GM12872 (cell line): ENCODE data around the gene ZNF627.

Experiments used
- TF ChIP-seq, protein P1 (sequence below): IDR thresholded peaks from 3 replicates; pipeline ENCODE4 v1.5.1; 2011; ENCODE audit warnings: low read depth, mild to moderate bottlenecking, low read length, moderate library complexity; ENCODE audit not compliant: insufficient read depth

Gene ZNF627

DNA sequence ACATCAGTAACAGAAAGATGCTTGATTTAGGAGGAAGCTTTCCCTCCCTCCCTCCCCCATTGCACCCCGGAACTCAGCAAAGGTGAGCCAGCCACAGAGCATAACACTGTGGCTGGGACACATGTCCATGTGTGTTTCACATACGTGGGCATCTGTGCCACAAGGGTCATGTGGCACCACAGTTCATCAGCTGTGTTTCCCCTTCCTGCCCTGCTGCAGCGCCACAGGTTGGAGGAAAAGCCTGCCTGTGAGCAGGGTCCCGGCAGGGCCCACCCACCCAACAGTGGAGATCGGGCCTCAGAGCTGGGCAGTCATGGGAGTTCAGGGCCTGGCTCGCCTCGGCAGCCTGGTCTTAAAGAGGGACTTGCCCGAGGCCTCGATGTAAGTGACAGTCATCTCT is 22.6 kb upstream of the ZNF627 start:
- TF ChIP-seq, protein P1, sequence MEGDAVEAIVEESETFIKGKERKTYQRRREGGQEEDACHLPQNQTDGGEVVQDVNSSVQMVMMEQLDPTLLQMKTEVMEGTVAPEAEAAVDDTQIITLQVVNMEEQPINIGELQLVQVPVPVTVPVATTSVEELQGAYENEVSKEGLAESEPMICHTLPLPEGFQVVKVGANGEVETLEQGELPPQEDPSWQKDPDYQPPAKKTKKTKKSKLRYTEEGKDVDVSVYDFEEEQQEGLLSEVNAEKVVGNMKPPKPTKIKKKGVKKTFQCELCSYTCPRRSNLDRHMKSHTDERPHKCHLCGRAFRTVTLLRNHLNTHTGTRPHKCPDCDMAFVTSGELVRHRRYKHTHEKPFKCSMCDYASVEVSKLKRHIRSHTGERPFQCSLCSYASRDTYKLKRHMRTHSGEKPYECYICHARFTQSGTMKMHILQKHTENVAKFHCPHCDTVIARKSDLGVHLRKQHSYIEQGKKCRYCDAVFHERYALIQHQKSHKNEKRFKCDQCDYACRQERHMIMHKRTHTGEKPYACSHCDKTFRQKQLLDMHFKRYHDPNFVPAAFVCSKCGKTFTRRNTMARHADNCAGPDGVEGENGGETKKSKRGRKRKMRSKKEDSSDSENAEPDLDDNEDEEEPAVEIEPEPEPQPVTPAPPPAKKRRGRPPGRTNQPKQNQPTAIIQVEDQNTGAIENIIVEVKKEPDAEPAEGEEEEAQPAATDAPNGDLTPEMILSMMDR, result no peak

DNA sequence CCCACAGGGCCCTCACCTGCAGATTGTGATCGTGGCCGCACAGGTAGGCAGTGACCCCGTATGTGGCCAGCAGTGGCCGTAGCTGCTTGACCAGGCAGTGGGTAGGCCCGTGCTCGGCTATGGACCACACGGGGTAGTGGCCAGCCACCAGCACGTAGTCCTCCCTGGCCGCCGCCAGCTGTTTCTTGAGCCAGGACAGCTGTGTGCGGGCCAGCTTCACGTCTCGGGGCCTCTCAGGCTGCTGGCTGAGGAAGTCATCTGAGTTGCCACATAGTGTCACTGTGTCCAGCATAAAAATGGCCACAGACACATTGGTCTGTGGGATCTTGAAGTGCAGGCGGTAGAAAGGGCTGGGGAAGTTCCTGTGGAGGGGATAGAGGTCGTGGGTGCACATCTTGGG is 21.1 kb upstream of the ZNF627 start:
- TF ChIP-seq, protein P1, result no peak

DNA sequence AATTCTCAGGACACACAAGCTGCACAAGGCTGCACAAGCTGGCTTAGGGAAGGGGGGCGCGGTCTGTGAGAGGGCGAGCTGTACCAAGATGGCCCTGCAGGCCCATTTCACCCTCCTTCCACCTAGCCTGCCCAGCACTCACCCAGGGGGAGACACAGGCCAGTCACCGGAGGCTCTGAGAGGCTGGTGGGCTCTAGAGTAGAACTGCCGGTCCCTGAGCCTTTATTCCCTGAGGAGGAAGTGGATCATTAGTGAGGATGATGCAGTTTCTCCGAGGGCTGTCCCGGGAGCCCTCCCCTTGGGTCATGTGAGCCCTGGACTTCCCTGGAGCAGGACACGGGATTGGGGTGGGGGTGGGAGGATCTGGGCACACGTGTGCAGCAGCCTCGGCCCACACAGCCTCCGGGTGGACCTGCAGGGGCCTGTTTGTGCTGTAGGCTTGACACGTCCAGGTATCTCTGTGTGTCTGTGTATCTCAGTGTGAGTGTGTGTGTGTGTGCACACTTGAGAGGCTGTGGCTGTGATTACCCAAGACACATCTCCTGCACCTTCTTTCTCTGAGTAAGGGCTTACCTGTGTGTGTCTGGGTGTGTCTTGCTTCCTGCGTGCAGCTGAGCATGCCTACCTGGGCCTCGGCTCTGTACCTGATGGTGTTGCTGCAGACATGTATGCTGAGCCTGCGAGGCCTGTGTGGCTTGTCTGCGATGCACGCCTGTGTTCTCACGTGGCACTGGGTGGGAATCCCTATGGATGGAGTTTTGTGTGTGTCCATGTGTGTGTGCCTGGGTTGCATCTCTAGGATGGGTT is 19.6 kb upstream of the ZNF627 start, which contains the start of gene ACP5:
TSS of gene ACP5 (minus strand) at position 195 of the 807 bp plus-strand sequence. CDS start 328 bp downstream, outside the sequence.
- TF ChIP-seq, protein P1, result no peak

DNA sequence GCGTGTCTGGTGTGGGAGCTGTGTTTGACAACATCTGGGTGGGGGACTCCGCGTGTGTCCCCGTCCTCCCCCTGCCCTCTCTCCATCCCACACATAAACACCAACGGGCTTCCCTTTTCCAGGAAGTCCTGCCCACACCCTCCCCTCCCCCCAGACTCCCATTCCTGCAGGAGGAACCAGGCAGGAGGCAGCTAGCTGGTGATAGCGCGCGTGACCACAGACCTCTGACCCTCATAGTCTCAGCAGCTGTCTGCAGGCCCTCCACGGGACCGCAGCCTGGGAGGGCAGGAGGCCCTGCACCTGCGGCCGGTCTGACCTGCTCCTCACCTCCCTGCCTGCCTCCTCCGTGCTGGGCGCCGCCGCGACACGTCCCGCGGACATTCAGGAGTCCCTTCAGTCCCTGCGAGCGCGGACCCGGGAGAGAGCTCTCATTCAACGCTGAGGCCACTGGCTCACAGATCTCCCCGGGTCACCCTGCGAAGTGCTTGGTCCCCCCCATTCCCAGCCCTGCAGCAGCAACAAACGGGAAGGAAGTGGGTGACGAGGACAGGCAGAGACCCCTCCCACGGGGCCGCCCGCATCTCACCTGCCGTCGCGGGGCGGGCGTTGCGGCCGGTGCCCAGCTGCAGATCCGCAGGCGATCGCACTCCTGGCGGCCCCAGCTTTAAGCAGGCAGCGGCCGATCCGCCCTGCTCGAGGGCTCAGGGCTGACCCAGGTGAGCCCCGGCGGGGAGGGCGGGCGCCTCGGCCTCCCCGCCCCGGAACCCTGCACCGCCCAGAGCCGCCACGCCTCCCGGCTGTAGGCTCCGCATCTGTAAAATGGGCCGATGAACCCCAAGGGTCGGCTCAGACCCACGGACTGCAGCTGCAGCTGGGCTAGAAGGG is 18.8 kb upstream of the ZNF627 start:
- TF ChIP-seq, protein P1, result no peak

DNA sequence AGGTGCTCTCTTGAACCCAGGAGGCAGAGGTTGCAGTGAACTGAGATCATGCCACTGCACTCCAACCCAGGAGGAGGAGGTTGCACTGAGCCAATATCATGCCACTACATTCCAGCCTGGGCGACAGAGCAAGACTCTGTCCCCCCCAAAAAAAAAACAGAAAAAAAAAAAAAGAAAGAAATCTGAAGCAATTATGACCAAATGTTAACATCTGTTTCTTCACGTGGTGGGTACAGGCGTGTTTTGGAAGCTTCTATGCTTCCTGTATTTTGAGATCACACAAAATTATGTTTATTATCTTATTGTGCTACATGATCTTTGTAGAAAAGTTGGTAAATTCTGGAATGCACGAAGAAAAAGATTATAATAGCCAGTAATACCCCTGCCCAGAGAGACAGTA is 17.2 kb upstream of the ZNF627 start:
- TF ChIP-seq, protein P1, result no peak

DNA sequence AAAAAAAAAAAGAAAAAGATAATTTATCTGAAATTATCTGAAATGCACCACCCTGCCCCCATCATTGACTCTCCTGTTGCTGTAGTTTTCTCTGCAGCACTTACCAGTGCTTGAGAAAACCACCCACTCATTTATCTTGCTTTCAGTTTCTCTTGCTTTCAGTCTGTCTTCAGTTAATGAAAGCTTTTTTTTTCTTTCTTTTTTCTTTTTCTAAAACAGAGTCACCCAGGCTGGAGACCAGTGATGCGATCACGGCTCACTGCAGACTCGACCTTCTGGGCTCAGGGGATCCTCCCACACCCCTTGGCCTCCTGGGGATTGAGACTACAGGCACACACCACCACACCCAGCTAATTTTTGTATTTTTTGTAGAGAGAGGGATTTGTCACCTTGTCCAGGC is 15.5 kb upstream of the ZNF627 start:
- TF ChIP-seq, protein P1, result no peak

DNA sequence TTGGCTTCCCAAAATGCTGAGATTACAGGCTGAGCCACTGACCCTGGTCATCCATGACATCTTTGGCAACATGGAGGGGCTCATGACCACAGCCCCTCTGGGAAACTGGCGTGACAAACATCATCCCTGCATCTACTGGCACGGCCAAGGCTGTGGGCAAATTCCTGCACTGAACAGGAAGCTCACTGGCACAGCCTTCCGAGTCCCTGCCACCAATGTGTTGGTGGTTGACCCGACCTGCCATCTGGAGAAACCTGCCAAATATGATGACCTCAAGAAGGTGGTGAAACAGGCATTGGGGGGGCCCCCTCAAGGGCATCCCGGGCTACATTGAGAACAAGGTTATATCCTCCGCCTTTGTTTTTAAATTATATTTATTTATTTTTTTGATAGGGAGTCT is 11.0 kb upstream of the ZNF627 start:
- TF ChIP-seq, protein P1, result no peak
